IPS-18a (cell line): ENCODE data around the gene DNAJC5G.

Experiments
- H3K27ac ChIP-seq: one replicate; pipeline ENCODE4 v1.5.1; 2013; ENCODE audit warnings: low read length
- H3K27me3 ChIP-seq: one replicate; pipeline ENCODE4 v1.6.1; 2013; ENCODE audit warnings: mild to moderate bottlenecking, low read length; ENCODE audit not compliant: control insufficient read depth, insufficient read depth
- H3K36me3 ChIP-seq: one replicate; pipeline ENCODE4 v1.6.1; 2013; ENCODE audit warnings: low read depth, low read length; ENCODE audit not compliant: control insufficient read depth
- H3K4me1 ChIP-seq: one replicate; pipeline ENCODE4 v1.6.1; 2013; ENCODE audit warnings: low read depth, low read length; ENCODE audit not compliant: control insufficient read depth
- H3K4me3 ChIP-seq: one replicate; pipeline ENCODE4 v1.5.1; 2013; ENCODE audit warnings: low read length
- H3K9ac ChIP-seq: one replicate; pipeline ENCODE4 v1.6.1; 2013; ENCODE audit warnings: mild to moderate bottlenecking, low read length, moderate library complexity
- H3K9me3 ChIP-seq: one replicate; pipeline ENCODE4 v1.6.1; 2013; ENCODE audit warnings: low read depth, low read length; ENCODE audit not compliant: control insufficient read depth

Gene DNAJC5G

GRCh38 chr2:27242614-27242951, 32.6 kb upstream of the DNAJC5G start:
- no peaks in the 10 kb centered on the region for H3K27me3 ChIP-seq
- H3K27ac ChIP-seq, result no peak overlapping the region
- H3K4me3 ChIP-seq, result no peak overlapping the region
- H3K36me3 ChIP-seq, result peaks cover 68% of the 10 kb centered on the region
- no peaks in the 10 kb centered on the region for H3K4me1 ChIP-seq
- H3K9ac ChIP-seq, result no peak overlapping the region
- no peaks in the 10 kb centered on the region for H3K9me3 ChIP-seq

- H3K4me3 ChIP-seq, result no peak overlapping the region
- no peak overlapping the region for H3K9ac ChIP-seq
- H3K36me3 ChIP-seq, result peaks cover 59% of the 10 kb centered on the region
- no peak overlapping the region for H3K27ac ChIP-seq
- no peaks in the 10 kb centered on the region for H3K9me3 ChIP-seq
- no peaks in the 10 kb centered on the region for H3K4me1 ChIP-seq
- H3K27me3 ChIP-seq, result no peaks in the 10 kb centered on the region
These were observed 31.7 kb upstream of the DNAJC5G start for GRCh38 chr2:27243391-27244130.

- Histone ChIP-seq H3K27me3 (no peaks in the 10 kb centered on the region), H3K9me3 (no peaks in the 10 kb centered on the region), H3K4me1 (no peaks in the 10 kb centered on the region), H3K36me3 (peaks cover 46% of the 10 kb centered on the region), H3K27ac (no peak overlapping the region), H3K9ac (no peak overlapping the region), H3K4me3 (no peak overlapping the region)
These were observed 30.1 kb upstream of the DNAJC5G start for GRCh38 chr2:27245116-27245515.

DNA sequence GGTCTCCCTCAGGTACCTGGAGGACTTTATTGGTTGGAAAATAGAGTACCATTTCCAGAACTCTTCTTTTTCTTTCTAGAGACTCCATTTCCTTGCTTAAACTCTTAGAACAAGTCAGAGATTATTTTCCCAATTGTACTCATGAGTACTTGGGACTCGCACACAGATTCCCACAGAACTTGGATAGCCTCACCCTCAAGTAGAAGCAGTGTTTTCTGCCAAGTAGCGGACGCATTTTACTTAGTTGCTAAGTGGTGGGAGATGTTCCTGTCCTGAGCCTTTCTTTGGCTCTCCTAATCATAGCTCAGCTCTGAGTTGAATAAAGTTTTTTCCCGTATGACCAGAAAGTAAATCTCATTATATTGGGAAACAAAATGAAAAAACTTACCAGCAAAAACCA, 29.6 kb upstream of the DNAJC5G start:
- H3K27me3 ChIP-seq, result no peaks in the 10 kb centered on the region
- peaks cover 4% of the 10 kb centered on the region for H3K4me1 ChIP-seq
- peaks cover 41% of the 10 kb centered on the region for H3K36me3 ChIP-seq
- H3K9me3 ChIP-seq, result no peaks in the 10 kb centered on the region
- no peak overlapping the region for H3K27ac ChIP-seq
- H3K9ac ChIP-seq, result no peak overlapping the region
- no peak overlapping the region for H3K4me3 ChIP-seq

DNA sequence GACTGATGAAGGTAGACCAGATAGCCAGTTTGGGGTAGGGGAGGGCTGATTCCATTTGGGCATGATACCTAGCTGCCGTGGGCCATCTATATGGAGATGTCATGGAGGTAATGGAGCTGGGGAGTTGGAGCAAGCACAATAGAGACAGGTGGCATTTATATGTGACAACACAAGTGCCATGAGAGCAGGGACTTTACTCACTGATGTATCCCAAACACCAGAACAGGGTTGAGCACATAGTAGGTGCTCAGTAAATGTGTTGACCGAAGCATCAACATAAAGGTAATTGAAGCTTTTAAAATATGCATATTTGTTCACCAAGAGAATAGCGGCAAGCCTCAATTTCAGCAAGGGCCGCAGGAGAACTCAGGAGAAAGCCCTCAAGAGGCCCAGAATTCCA, 27.3 kb upstream of the DNAJC5G start:
- H3K9me3 ChIP-seq, result no peaks in the 10 kb centered on the region
- H3K4me1 ChIP-seq, result peaks cover 4% of the 10 kb centered on the region
- H3K27ac ChIP-seq, result no peak overlapping the region
- no peak overlapping the region for H3K4me3 ChIP-seq
- peaks cover 18% of the 10 kb centered on the region for H3K36me3 ChIP-seq
- H3K27me3 ChIP-seq, result peaks cover 7% of the 10 kb centered on the region
- no peak overlapping the region for H3K9ac ChIP-seq

GRCh38 chr2:27249159-27249890, 25.9 kb upstream of the DNAJC5G start:
- Histone ChIP-seq H3K4me3 (no peak overlapping the region), H3K9me3 (no peaks in the 10 kb centered on the region), H3K9ac (no peak overlapping the region), H3K36me3 (peaks cover 4% of the 10 kb centered on the region), H3K27ac (no peak overlapping the region), H3K27me3 (peaks cover 7% of the 10 kb centered on the region), H3K4me1 (peaks cover 4% of the 10 kb centered on the region)

DNA sequence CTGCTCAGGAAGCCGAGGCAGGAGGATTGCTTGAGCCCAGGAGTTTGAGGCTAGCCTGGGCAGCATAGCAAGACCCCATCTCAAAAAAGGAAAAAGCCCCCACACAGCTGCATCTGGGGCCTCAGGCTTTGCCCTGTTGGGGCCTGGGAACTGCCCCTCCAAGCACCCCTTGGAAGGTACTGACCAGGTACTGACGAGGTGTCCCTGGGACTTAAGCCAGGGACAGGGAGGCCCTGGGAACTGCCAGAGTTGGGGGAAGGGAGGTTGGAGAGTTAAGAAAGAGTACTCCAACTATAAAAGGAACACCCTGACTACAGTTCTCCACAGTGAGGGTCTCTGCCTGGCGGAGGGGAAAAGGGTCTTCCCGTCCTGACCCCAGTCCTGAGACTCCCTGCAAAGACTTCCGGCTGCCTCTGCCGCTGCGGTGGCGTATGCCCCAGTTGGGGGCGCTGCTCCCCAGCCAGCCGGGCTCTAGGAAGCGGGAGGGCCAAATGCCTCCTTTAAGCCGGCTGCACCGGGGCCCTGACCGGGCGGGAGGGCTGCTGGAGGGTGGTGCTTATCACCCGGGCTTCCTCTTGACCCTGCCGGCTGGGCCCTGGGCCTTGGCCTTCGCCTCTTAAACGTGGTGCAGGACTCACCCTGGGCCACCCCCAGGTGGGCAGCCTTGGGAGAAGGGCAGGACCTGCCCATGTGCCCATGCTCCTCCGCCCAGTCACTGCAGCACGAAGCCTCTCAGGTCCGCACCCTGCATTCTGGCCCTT, 25.2 kb upstream of the DNAJC5G start:
- Histone ChIP-seq H3K27me3 (peaks cover 7% of the 10 kb centered on the region), H3K27ac (no peak overlapping the region), H3K9ac (no peak overlapping the region), H3K4me3 (peak overlapping the region; percentile 35), H3K36me3 (no peaks in the 10 kb centered on the region), H3K4me1 (peaks cover 4% of the 10 kb centered on the region), H3K9me3 (no peaks in the 10 kb centered on the region)

GRCh38 chr2:27250652-27251379, 24.4 kb upstream of the DNAJC5G start:
- no peak overlapping the region for H3K27ac ChIP-seq
- peak overlapping the region; percentile 35 for H3K4me3 ChIP-seq
- no peaks in the 10 kb centered on the region for H3K9me3 ChIP-seq
- no peak overlapping the region for H3K9ac ChIP-seq
- no peaks in the 10 kb centered on the region for H3K36me3 ChIP-seq
- H3K4me1 ChIP-seq, result peaks cover 4% of the 10 kb centered on the region
- H3K27me3 ChIP-seq, result peaks cover 7% of the 10 kb centered on the region

DNA sequence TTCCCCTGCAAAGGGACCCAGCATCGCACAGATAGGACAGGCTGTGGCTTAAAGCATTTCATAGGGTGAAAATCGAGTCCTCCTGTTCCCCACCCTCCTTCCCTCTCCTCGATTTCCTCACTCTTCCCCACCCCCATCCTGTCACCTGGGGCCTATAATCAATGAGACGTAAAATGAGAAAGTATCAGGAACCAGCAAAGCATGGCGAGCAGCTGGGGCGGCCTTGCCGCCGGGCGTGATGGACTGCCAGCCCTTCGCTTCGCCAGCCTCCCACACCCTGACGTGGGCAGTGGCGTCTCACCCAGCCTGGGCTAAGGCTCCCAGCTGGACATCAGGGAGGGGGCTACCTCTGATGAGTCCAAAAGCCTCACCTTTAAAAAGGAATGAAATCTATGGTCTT, 23.5 kb upstream of the DNAJC5G start:
- H3K36me3 ChIP-seq, result no peaks in the 10 kb centered on the region
- no peak overlapping the region for H3K9ac ChIP-seq
- H3K4me3 ChIP-seq, result no peak overlapping the region
- H3K27me3 ChIP-seq, result peaks cover 7% of the 10 kb centered on the region
- no peaks in the 10 kb centered on the region for H3K9me3 ChIP-seq
- H3K27ac ChIP-seq, result no peak overlapping the region
- peaks cover 4% of the 10 kb centered on the region for H3K4me1 ChIP-seq

- Histone ChIP-seq H3K27me3 (peaks cover 15% of the 10 kb centered on the region), H3K9me3 (no peaks in the 10 kb centered on the region), H3K9ac (no peak overlapping the region), H3K27ac (no peak overlapping the region), H3K36me3 (no peaks in the 10 kb centered on the region), H3K4me3 (no peak overlapping the region), H3K4me1 (peaks cover 4% of the 10 kb centered on the region)
These were observed 20.0 kb upstream of the DNAJC5G start for GRCh38 chr2:27255187-27255586.

GRCh38 chr2:27255660-27256059, 19.6 kb upstream of the DNAJC5G start:
- Histone ChIP-seq H3K4me1 (no peaks in the 10 kb centered on the region), H3K27ac (no peak overlapping the region), H3K36me3 (no peaks in the 10 kb centered on the region), H3K9ac (no peak overlapping the region), H3K9me3 (no peaks in the 10 kb centered on the region), H3K4me3 (no peak overlapping the region), H3K27me3 (peaks cover 20% of the 10 kb centered on the region)
